AG09309 (cell line): ENCODE measurements around the gene FRMD8.

Source experiments
- DNase-seq: peaks from one replicate; pipeline ENCODE4 v3.0.0-alpha.2; 2010; ENCODE audit warnings: low read depth
- H3K4me3 ChIP-seq: 2 replicates; pipeline ENCODE4 v1.5.1; 2011; ENCODE audit warnings: mild to moderate bottlenecking, low read depth, low read length, moderate library complexity; ENCODE audit not compliant: control insufficient read depth
- CTCF ChIP-seq: IDR thresholded peaks from 2 replicates; pipeline ENCODE4 v1.5.1; 2011; ENCODE audit warnings: mild to moderate bottlenecking, low read depth, low read length, inconsistent platforms; ENCODE audit not compliant: insufficient read depth, control insufficient read depth; ENCODE audit errors: missing control alignments

FRMD8 gene

DNA sequence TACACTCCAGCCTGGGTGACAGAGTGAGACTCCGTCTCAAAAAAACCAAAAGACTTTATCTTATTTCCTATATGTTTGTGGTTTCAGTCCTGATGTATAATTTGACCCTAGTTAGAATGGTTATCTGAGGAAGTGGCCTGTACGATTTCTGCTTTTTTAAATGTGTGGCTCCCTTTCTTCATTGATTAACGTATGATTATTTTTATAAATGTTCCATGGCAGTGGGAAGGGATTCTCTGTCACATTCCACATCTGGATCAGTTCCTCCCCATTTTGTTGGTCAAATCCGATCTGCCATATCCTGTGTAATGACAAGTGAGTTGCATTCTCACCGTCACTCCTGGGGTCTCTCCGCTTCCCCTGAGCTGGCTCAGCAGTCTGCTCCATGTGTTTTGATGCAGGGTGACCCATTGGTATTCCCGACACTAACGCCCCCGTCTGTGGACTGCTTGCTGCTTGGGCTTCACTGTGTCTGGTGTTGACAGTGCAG lies 56.5 kb downstream of the FRMD8 start:
- DNase-seq, result no peak
- H3K4me3 ChIP-seq, result no peak overlapping the region
- no peak for TF ChIP-seq CTCF

DNA sequence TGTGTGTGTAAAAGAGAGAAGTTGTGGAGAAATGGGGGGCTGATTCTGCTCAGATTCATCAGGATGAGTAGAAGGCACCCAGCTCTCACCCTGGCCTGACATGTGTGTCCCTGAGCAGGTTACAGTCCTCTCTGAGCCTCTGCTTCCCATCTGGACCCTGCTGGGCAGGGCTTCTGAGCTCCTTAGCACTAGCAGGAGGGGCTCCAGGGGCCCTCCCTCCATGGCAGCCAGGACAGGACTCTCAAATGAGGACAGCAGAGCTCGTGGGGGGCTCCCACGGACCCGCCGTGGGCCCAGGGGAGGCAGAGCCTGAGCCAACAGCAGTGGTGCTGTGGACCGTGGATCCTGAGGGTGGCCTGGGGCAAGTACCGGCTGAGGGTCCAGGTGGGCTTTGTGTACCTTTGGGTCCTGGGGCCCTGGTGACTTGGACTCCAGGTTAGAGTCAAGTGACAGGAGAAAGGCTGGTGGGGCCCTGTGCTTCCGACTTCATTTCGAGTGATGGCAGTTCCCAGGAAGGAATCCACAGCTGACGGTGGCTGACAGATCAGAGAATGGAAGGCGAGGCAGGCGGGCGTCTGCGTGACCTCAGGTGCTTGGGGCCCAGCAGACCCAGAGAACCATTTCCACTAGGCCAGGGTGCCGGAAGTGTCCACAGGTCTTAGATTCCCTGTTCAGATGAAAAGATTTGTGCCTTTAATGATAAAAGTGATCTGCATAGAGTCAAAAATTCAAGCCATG lies 58.0 kb downstream of the FRMD8 start:
- no peak for TF ChIP-seq CTCF

DNA sequence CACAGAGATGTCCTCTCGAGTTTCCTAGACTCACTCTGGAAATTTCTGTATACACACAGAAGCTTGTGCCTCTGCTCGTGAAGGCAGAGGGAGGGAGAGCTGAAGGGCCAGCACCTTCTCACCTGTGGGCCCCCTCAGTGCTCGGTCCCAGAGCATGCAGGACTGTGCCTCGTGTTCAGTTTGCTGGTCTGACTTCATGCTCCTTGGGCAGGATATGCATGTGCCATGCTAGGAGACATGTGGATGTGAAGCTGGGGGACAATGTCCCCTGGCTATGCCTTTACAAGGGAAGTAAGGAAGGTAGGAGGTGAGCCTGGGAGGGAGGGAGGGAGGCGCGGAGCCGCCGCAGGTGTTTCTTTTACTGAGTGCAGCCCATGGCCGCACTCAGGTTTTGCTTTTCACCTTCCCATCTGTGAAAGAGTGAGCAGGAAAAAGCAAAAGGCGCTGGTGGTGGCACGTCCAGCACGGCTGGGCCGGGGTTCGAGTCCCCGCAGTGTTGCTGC lies 58.7 kb downstream of the FRMD8 start:
- DNase-seq, result no peak
- TF ChIP-seq CTCF, result no peak
- no peak overlapping the region for H3K4me3 ChIP-seq

More for the DNA sequence above, 58.0 kb downstream of the FRMD8 start:
- DNase-seq, result no peak
- no peak overlapping the region for H3K4me3 ChIP-seq

GRCh38 chr11:65445604-65446445 lies 59.4 kb downstream of the FRMD8 start:
- no peak overlapping the region for H3K4me3 ChIP-seq
- DNase-seq, result peak; percentile 20
- TF ChIP-seq CTCF, result no peak

GRCh38 chr11:65446446-65447277 lies 60.2 kb downstream of the FRMD8 start:
- TF ChIP-seq CTCF, result no peak
- no peak overlapping the region for H3K4me3 ChIP-seq
- DNase-seq, result peak; percentile 10

DNA sequence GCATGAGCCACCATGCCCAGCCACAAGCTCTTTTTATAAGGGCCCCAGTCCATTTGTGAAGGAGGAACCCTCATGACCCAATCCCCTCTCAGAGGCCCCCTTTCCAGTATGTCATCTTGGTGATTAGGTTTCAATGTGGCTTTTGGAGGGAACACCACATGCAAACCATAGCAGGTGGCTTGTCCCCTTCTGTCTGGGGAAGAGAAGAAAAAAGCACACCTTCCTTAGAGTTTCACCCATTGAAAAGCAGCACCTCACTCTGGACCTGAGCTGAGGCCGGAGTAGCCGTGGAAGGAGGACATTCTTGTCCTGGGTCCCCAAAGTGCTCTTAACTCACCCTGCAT lies 61.6 kb downstream of the FRMD8 start:
- no peak for TF ChIP-seq CTCF
- DNase-seq, result no peak
- no peak overlapping the region for H3K4me3 ChIP-seq
